ENCODE data around the gene TMEM164.

DNA sequence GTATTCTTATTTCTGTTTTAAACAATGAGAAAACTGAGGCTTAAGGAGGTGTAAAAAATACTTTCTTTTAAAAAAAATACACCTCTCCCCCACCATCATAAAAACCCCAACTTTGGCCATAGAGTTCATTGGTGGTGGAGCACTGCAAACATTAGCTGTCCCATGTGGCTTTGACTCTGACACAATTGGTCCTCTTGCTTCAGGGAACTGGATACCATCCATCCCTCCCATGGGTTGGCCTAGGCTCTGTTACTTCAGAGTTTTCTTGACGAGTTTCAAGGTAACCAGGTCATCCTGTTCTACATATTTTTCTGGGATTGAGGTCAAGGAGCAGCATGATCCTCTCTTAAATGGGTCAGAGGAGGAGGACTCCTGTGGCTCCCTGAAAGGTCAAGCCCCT lies 50.5 kb downstream of the TMEM164 start:
- TF ChIP-seq POLR2AphosphoS5 (IDR thresholded peaks at IDR 0.05) = no peak
- TF ChIP-seq, protein P1, sequence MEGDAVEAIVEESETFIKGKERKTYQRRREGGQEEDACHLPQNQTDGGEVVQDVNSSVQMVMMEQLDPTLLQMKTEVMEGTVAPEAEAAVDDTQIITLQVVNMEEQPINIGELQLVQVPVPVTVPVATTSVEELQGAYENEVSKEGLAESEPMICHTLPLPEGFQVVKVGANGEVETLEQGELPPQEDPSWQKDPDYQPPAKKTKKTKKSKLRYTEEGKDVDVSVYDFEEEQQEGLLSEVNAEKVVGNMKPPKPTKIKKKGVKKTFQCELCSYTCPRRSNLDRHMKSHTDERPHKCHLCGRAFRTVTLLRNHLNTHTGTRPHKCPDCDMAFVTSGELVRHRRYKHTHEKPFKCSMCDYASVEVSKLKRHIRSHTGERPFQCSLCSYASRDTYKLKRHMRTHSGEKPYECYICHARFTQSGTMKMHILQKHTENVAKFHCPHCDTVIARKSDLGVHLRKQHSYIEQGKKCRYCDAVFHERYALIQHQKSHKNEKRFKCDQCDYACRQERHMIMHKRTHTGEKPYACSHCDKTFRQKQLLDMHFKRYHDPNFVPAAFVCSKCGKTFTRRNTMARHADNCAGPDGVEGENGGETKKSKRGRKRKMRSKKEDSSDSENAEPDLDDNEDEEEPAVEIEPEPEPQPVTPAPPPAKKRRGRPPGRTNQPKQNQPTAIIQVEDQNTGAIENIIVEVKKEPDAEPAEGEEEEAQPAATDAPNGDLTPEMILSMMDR (IDR thresholded peaks at IDR 0.05) = no peak
- no peak for TF ChIP-seq POLR2A (IDR thresholded peaks at IDR 0.05)
